Measurements from ENCODE around the gene FNIP2.

GRCh38 chr4:158811704-158812103, 42.9 kb downstream of the FNIP2 start:
- TF ChIP-seq CTCF (conservative IDR thresholded peaks at IDR 0.05 in 1 of 2, IDR thresholded peaks at IDR 0.05 in 1 of 2; ENCODE audit: extremely low read depth in 1 of 2, insufficient read depth in 1 of 2, low read depth in 1 of 2, low read length in 2 of 2) (no peak), EZH2 (IDR thresholded peaks at IDR 0.05; ENCODE audit: borderline replicate concordance, low read length) (no peak)

All from mammary epithelial cell (primary cell).